KMS-11 (cell line): Measurements from ENCODE around the gene ADAMTS14.

Experiments
- H2AFZ ChIP-seq: fragments of 200-600 bp; sonication (generic); 2 replicates; pipeline ENCODE4 v1.6.1; 2016; ENCODE audit warnings: antibody characterized with exemption, mixed run types, low read depth
- H3K27ac ChIP-seq: fragments of 200-600 bp; sonication (generic); 2 replicates; pipeline ENCODE4 v1.6.1; 2016; ENCODE audit warnings: mild to moderate bottlenecking, mixed run types
- H3K27me3 ChIP-seq: fragments of 200-600 bp; sonication (generic); 2 replicates; pipeline ENCODE4 v1.6.1; 2017; ENCODE audit warnings: mild to moderate bottlenecking, low read depth, mixed run types, moderate library complexity; ENCODE audit not compliant: insufficient read depth
- H3K36me3 ChIP-seq: fragments of 200-600 bp; sonication (generic); 2 replicates; pipeline ENCODE4 v1.6.1; 2017; ENCODE audit warnings: mild to moderate bottlenecking, mixed run types; ENCODE audit not compliant: insufficient read depth
- H3K4me1 ChIP-seq: fragments of 200-600 bp; sonication (generic); 2 replicates; pipeline ENCODE4 v1.6.1; 2016; ENCODE audit warnings: mild to moderate bottlenecking, low read depth, mixed run types; ENCODE audit not compliant: poor library complexity, severe bottlenecking
- H3K4me2 ChIP-seq: fragments of 200-600 bp; sonication (generic); 2 replicates; pipeline ENCODE4 v1.7.0; 2016; ENCODE audit warnings: mild to moderate bottlenecking, mixed run types
- H3K4me3 ChIP-seq: fragments of 200-600 bp; sonication (generic); IDR thresholded peaks from 2 replicates; pipeline ENCODE4 v1.6.1; 2017; ENCODE audit warnings: low read depth, low read length, mixed read lengths; ENCODE audit not compliant: insufficient read depth
- H3K79me2 ChIP-seq: fragments of 200-600 bp; sonication (generic); 2 replicates; pipeline ENCODE4 v1.6.1; 2016; ENCODE audit warnings: low read depth, mixed run types; ENCODE audit not compliant: insufficient read depth
- H3K9ac ChIP-seq: fragments of 200-600 bp; sonication (generic); 2 replicates; pipeline ENCODE4 v1.6.1; 2016; ENCODE audit warnings: mild to moderate bottlenecking, mixed run types
- H4K20me1 ChIP-seq: fragments of 200-600 bp; sonication (generic); 2 replicates; pipeline ENCODE4 v1.6.1; 2016; ENCODE audit warnings: mild to moderate bottlenecking, mixed run types; ENCODE audit not compliant: insufficient read depth
- CTCF ChIP-seq: fragments of 200-600 bp; sonication (generic); conservative IDR thresholded peaks from 2 replicates; pipeline ENCODE4 v1.6.1; 2017; ENCODE audit warnings: low read depth, mild to moderate bottlenecking, antibody characterized with exemption, low read length, moderate library complexity, mixed read lengths

Gene ADAMTS14

DNA sequence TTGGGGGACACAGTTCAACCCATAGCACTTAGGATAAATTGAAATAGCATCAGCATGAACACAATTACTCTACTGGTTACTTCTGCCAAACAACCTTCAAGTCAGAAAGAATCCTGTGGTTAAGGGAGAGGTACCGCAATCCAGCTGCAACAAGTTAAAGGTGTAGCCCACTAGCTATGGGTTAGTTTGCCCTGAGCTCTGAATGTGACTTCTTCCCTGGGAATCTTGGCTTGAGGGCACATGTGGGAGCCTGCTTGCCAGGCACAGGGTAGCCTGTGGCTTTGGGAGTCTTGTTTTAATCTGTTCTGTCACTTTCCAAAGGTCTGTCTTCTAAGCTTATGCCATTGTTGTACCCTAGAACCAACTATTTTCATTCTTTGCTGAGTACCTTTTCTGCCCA lies 134.5 kb downstream of the ADAMTS14 start:
- H3K9ac ChIP-seq = no peak overlapping the region
- no peaks in the 10 kb centered on the region for H3K79me2 ChIP-seq
- no peaks in the 10 kb centered on the region for H3K36me3 ChIP-seq
- no peak for TF ChIP-seq CTCF
- H4K20me1 ChIP-seq = no peaks in the 10 kb centered on the region
- no peak overlapping the region for H3K4me3 ChIP-seq
- H2AFZ ChIP-seq = no peak overlapping the region
- no peaks in the 10 kb centered on the region for H3K4me1 ChIP-seq
- H3K27ac ChIP-seq = no peak overlapping the region
- H3K4me2 ChIP-seq = no peak overlapping the region
- no peaks in the 10 kb centered on the region for H3K27me3 ChIP-seq

- Histone ChIP-seq H2AFZ (no peak overlapping the region), H3K4me2 (no peak overlapping the region), H3K36me3 (no peaks in the 10 kb centered on the region), H3K27me3 (no peaks in the 10 kb centered on the region), H3K27ac (no peak overlapping the region), H3K79me2 (no peaks in the 10 kb centered on the region), H3K4me3 (no peak overlapping the region), H4K20me1 (no peaks in the 10 kb centered on the region), H3K9ac (no peak overlapping the region), H3K4me1 (no peaks in the 10 kb centered on the region)
- TF ChIP-seq CTCF = no peak
These were observed 135.2 kb downstream of the ADAMTS14 start for GRCh38 chr10:70807556-70807955.

DNA sequence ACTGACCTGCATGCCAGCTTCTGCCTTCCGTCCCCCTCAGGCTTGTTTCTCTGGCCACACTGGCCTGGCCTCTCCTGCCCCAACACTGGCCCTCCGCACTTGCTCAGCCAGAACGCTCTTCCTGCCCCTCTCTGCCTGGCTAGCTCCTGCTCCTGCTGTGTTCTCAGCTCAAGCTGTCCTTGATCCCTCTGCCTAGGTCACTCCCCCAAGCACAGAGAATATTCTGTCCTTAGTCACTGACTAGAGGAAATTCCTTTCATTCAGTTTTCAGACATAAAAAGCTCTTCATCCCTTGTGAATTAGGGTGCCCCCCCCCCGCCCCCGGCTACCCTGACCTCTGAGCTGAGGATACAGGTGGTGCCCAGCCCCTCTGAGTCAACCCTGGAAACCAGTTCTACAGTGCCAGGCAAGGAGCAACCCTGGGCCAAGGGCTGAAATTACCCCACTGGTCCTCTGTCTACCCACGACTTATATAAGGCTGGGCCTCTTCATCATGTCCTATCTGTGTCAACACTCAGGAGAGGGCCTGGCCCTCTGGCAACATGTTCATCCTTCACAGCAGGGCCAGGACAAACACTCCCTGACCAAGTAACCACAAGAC lies 136.8 kb downstream of the ADAMTS14 start:
- H3K4me2 ChIP-seq = no peak overlapping the region
- H2AFZ ChIP-seq = no peak overlapping the region
- H3K9ac ChIP-seq = no peak overlapping the region
- no peaks in the 10 kb centered on the region for H3K27me3 ChIP-seq
- no peak overlapping the region for H3K27ac ChIP-seq
- no peaks in the 10 kb centered on the region for H3K4me1 ChIP-seq
- no peak overlapping the region for H3K4me3 ChIP-seq
- H3K79me2 ChIP-seq = no peaks in the 10 kb centered on the region
- H4K20me1 ChIP-seq = no peaks in the 10 kb centered on the region
- H3K36me3 ChIP-seq = no peaks in the 10 kb centered on the region
- TF ChIP-seq CTCF = no peak

DNA sequence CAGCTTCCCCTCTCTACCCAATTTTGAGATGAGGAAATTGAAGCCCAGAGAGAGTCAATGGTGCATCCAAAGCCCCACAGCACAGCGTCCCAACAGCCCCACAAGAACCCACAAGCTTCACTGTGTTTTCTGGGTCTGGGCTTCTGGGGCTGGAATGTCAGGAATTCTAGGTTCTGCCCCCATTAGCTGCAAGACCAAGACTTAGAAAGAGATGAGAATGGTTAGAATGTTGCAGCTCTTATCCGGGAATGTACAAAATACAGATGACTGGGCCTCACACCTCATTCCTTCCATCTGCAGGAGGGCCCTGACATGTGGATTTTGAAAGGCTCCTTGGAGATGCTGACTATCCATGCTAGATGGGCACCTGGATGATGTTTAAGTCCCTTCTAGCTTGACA lies 137.4 kb downstream of the ADAMTS14 start:
- TF ChIP-seq CTCF = no peak

More for the DNA sequence above, 137.4 kb downstream of the ADAMTS14 start:
- H3K79me2 ChIP-seq = no peaks in the 10 kb centered on the region
- H3K4me1 ChIP-seq = no peaks in the 10 kb centered on the region
- no peaks in the 10 kb centered on the region for H4K20me1 ChIP-seq
- H3K9ac ChIP-seq = no peak overlapping the region
- no peak overlapping the region for H3K27ac ChIP-seq
- H2AFZ ChIP-seq = no peak overlapping the region
- H3K36me3 ChIP-seq = no peaks in the 10 kb centered on the region
- H3K27me3 ChIP-seq = no peaks in the 10 kb centered on the region
- no peak overlapping the region for H3K4me2 ChIP-seq
- no peak overlapping the region for H3K4me3 ChIP-seq
